ENCODE data around the gene KL.

The KL gene

GRCh38 chr13:33006134-33006533, 10.1 kb upstream of the KL start:
- DNase-seq: no peak

DNA sequence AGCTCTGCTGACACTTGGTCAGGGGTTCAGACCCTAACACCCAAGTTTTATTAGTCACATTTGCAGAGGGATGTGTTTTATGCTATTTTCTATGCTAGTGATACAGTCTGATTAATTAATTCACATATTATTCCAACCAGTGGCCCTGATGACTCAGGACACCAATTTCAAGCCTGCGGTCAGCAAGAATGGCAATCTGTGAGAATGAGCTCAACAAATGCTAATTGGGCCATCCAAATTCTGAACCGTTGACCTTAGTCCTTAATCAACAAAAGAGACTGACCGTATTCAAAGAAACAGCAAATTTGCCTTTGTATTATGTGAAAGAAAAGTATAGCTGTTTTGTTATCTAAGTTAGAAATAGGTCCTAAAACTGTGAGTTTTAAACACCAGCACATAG, 9.6 kb upstream of the KL start:
- DNase-seq: no peak

- DNase-seq: no peak
Measured at GRCh38 chr13:33007237-33007636, 9.0 kb upstream of the KL start.

DNA sequence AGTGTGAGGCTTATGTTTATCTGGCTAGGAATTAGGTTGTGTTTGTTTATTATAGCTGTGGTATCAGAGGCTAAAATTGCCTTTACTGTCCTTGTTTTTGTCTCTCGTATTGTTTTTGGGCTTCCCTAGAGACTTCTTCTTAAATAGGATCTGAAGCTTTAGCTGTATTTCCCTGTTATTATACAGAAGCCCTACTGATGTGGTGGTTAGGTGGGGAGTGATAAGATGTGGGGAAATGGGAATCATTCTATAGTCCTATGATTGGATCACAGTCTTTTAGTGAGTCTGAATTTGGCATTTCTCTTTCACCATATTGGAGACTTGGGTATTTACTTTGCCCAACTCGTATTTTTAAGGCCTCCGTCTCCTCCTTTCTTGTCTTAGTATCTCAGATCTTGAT, 8.3 kb upstream of the KL start:
- no peak for DNase-seq

- no peak for DNase-seq
Measured at GRCh38 chr13:33008946-33009722, 7.1 kb upstream of the KL start.

GRCh38 chr13:33011828-33012470, 4.3 kb upstream of the KL start:
- DNase-seq: no peak

DNA sequence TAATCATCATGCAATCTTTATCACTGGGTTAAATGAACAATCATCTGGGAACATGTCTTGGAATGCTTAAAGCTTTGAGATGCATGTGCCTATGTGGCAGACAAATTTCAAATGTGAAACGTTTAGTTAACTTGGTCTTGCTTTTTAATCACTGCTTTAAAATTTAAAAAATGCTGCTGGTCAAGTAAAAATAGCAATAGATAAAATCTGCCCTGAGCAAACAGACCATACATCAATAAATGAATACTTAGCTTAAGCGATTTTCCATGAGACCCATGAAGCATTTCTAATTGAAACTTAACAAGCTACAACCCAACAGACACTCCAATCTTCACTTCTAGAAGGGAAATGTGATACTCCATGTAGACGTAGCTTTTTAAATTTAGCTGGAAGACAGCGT, 1.9 kb upstream of the KL start:
- DNase-seq: no peak

DNA sequence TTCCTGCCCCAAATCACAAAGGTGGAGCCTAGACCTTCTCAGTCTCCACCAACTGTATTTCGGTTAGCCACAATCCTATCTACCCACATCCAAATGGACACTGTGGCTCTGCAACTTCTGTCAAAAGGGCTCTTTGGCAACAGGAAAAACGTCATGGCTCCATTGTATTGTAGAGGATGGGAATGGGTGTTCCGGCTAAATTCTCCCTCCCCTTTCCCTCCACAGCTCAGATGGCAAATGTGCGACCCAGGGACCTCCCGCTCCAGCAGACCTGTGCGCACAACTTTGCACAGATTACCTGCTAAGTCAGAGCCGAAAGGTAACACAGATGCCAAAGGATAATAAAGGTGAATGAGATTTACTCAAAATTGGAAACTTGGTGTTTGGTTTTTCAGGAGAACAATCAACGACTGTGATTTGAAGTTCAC, 968 bp upstream of the KL start:
- DNase-seq: no peak

GRCh38 chr13:33015791-33016323, 366 bp upstream of the KL start:
- DNase-seq: no peak

GRCh38 chr13:33017323-33017929, 1.2 kb downstream of the KL start:
- DNase-seq: peak; percentile 64

DNA sequence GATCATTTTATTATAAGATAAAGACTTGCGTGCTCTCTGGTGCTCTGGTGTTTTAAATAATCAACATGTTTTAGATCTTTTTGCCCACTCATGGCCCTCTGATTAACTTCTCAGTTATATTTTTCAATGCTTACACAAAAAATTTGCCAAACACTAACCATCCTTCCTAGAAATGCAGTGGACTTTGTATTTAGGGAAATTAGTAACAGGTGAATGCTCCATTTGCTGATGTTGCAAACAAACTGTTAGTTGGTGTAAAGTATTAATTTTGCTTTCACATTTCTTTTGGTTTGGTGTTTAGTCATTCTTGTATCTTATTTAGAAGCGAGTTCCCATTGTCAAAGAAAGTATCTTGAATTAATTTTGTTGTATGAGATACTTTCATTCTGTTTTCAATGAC, 2.7 kb downstream of the KL start:
- no peak for DNase-seq

DNA sequence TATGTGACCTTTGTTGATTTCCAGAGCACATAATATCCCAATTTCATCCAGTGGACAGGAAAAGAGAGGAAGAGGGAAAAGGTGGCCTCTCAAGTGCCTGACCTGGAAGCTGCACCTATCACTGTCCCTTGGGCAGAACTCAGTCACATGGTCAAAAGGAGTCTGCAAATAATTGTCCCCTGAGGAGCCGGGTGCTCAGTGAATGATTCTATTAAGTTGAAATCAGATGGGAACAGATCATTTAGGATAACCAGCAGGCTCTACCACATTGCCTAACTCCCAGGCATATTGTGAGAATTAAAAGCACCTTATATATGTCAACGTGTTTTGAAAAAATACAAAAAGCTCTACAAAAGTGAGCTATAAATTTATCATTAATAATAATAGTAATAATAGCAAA, 6.8 kb downstream of the KL start:
- DNase-seq: no peak

DNA sequence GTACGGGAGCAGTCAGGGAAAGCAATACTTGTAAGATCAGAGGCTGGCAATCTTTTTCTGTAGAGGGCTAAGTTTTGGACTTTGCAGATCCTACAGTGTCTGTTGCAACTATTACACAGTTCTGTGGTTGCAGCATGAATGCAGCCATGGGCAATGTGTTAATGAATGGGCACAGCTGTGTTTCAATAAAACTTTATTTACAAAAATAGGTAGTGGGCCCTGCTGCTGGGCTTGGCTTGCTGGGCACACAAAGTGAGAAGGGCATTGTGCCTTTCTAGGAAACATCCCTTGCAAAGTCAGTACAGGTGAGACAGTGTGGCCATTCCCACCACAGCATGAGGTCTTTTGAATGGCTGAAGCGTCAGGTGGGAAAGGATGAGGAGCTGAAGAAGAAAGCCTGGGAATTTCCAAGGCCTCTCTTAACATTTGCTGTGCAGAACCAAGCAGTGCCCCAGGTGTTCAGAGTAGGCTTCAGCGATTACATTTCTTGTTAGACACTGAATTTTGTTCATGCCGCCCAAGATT, 9.1 kb downstream of the KL start:
- DNase-seq: no peak

- DNase-seq: no peak
Measured at GRCh38 chr13:33026489-33027152, 10.4 kb downstream of the KL start.

- no peak for DNase-seq
Measured at GRCh38 chr13:33028620-33029019, 12.4 kb downstream of the KL start.

DNA sequence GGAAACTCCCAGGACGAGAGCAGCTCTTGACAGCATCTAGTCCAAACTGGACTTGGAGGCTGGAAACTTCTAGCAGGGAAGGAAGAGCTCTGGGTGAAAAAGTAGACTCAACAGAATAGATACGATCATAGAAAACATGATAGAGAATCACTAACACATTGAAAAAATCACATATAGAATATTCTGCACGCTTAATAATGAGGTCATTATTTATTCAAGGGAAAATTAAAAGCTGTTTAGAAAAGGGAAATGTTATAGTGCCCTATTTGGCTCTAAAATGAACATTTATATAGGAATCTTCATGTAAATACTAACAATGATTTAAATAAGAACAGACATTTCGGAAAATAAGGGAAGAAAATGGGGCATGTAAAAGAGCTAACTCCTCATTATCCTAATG, 15.1 kb downstream of the KL start:
- DNase-seq: no peak

GRCh38 chr13:33032037-33032625, 15.9 kb downstream of the KL start:
- no peak for DNase-seq

GRCh38 chr13:33033051-33033812, 17.0 kb downstream of the KL start:
- DNase-seq: peak; percentile 64

- no peak for DNase-seq
Measured at GRCh38 chr13:33033986-33034385, 17.8 kb downstream of the KL start.

GRCh38 chr13:33034882-33035520, 18.8 kb downstream of the KL start:
- DNase-seq: peak; percentile 84

DNA sequence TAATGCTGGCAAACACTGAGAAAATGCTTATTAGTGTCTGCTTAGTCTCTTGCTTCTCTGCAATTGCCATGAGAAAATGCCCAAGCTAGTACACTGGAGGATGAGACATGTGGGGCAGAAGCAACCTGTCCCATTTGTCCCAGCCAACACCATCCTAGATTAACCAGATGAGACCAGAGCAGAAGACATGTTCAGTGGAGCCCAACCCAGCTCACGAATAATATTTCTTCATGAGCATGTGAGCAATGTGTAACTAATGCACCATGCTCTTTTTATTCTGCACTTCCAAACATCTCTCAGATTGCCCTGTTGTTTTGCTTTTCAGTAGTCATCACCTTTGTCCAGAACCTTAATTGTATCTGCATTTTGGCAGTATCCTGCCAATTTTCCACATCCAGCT, 21.4 kb downstream of the KL start:
- DNase-seq: no peak

DNA sequence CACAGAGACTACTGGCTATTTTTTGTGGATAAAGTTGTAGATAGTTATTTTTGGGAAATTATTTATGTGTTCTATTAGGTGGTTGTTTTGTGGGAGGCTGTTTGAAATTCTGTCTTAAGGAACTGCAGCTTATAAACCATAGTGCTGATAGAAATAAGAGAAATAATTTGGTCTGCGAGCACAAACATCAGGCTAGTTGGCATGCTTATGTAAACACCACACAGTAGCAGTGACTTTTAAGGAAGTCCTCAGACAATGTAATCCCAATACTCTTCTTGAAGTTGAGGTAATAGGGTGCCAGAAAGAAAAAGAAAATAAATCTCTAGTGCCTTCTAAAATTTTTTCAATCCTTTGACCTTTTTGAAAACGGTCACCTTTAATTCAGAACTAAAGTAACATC, 23.9 kb downstream of the KL start:
- DNase-seq: peak; percentile 8

Data from suppressor macrophage treated with lipopolysaccharide for 4 hours (primary cell).